Ovary (tissue), 9 donors: Measurements from ENCODE around the gene HDAC11. TPM values are rescaled to one million over a fixed set of nuclear protein-coding genes. Genes with fewer than 3 reads are reported as not detected.
A peak's percentile ranks its signal among the peaks of the same experiment; 100 is the strongest.

Experiments used
- DNase-seq, 5 donors: peaks; one replicate each; pipeline ENCODE4 v3.0.0-alpha.2; 2019 to 2020
- H3K27ac ChIP-seq, 2 donors: fragments of 200-600 bp; one replicate each; pipeline versions ENCODE4 v1.5.1 to v1.8.0; 2019 to 2022
- H3K27me3 ChIP-seq: fragments of 200-600 bp; one replicate; pipeline ENCODE4 v1.8.0; 2022
- H3K36me3 ChIP-seq: fragments of 200-600 bp; sonication (generic); one replicate; pipeline ENCODE4 v1.5.1; 2019
- H3K4me1 ChIP-seq: one replicate; pipeline ENCODE4 v1.8.1; 2013; ENCODE audit warnings: mild to moderate bottlenecking, moderate library complexity; ENCODE audit not compliant: insufficient read depth
- H3K4me3 ChIP-seq: fragments of 200-600 bp; sonication (generic); one replicate; pipeline ENCODE4 v1.5.1; 2017
- H3K9me3 ChIP-seq, 2 donors: fragments of 200-600 bp in 1 of 2; sonication (generic) in 1 of 2; one replicate each; pipeline versions ENCODE4 v1.5.1 to v1.8.1; 2013 to 2019; ENCODE audit warnings: mild to moderate bottlenecking in 1 of 2, moderate library complexity in 1 of 2
- CTCF ChIP-seq, 3 donors: fragments of 450-650 bp in 2 of 3; fragments of 200-600 bp in 1 of 3; IDR thresholded peaks; one replicate each; pipeline versions ENCODE4 v1.5.1 to v1.8.0; 2016 to 2022; ENCODE audit warnings: antibody characterized with exemption in 3 of 3, mild to moderate bottlenecking in 1 of 3
- EP300 ChIP-seq: sonication (generic); formaldehyde crosslinking; IDR thresholded peaks from one replicate; pipeline ENCODE4 v1.6.1; 2017; ENCODE audit warnings: antibody characterized with exemption
- POLR2A ChIP-seq: fragments of 450-650 bp; IDR thresholded peaks from one replicate; pipeline ENCODE4 v1.6.1; 2017; ENCODE audit warnings: antibody characterized with exemption, mild to moderate bottlenecking, moderate library complexity
- WGBS, 3 donors: extraction: QIAGEN DNeasy Blood & Tissue Kit in 1 of 3; methylation state at CpG; one replicate each; pipeline versions ENCODE4 v1.1.5 to v1.1.7; 2013 to 2017; 5-methylcytosine and 5-hydroxymethylcytosine counted together
- intact Hi-C, 4 donors: fragments of 100-400 bp; cut with DNase I; formaldehyde crosslinking; loops; one replicate each; pipeline versions ENCODE4 v1.11.0 to v1.15.1; 2022 to 2023
- polyA plus RNA-seq, 2 donors: library from polyadenylated mRNA; stranded (reverse); fragments of 200-250 nt in 1 of 2; fragments of 350-450 nt in 1 of 2; fragmentation: Illumina TruSeq in 1 of 2; extraction: RNeasy Lipid Tissue Mini Kit (QIAGEN cat#74804) in 1 of 2; gene quantifications; one replicate each; pipeline ENCODE4 v1.2.3, GENCODE V29; 2013 to 2014
- total RNA-seq, 7 donors: library from RNA; depleted of rRNA in 2 of 7; stranded (reverse); fragments of >200 nt in 2 of 7; fragmentation: NEBNext Ultra II Directional in 3 of 7; extraction: Animal tissue kit (Norgen Biotek cat#: 25700) in 3 of 7; gene quantifications; one replicate each; pipeline versions ENCODE4 v1.1.0 to v1.2.4, GENCODE V29; 2016 to 2023
- donor health status: DM: no; HTN: no; CAD: no; lungs with moderate emphysema.
- donor health status: DM: no; HTN: no; CAD: no.
- donor health status: Bipolar disorder and iron deficiency.
- donor health status: DM: yes; HTN: yes; CAD: no.
- donor health status: DM: no; HTN: no; CAD: no.
- donor health status: DM: yes; HTN: yes; CAD: no.

Gene HDAC11
- total and polyA plus RNA-seq, 9 donors: 6.4 to 27.1 (median 19.6) TPM

DNA sequence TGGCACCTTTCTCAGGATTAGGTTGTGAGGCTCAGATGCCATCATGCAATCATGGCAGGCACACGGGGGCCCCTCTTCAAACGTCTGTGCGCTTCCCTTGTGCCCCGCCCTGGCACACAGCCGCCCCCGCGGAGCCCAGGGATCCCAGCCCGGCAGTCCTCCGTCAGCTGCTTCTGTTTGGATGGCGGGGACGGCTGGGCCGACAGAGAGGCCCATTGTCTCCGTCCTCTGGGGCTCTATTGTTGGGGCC lies 849 bp upstream of the HDAC11 start:
- Histone ChIP-seq H3K4me1 (peaks cover 7% of the 10 kb centered on the region), H3K27me3 (no peaks in the 10 kb centered on the region), H3K27ac (peak overlapping the region; percentile 31 to 78), H3K4me3 (peak overlapping the region; percentile 90), H3K9me3 (no peaks in the 10 kb centered on the region), H3K36me3 (no peaks in the 10 kb centered on the region)
- TF ChIP-seq EP300: no peak
- TF ChIP-seq POLR2A: no peak
- TF ChIP-seq CTCF (IDR thresholded peaks at IDR 0.05): no peak
- WGBS, 3 donors: 2% methylated on average over 10 to 13 of the region's 13 CpGs; no CpG with 5 or more reads in 1 of the 3 donors
- DNase-seq: peak in 3 of 5 donors; percentile 54 to 70 (median 70)
- intact Hi-C loops: loop anchor here in 1 of 4 donors (10.0 kb wide), 1 partner anchor 416 kb away; no protein-coding TSS in a partner anchor

DNA sequence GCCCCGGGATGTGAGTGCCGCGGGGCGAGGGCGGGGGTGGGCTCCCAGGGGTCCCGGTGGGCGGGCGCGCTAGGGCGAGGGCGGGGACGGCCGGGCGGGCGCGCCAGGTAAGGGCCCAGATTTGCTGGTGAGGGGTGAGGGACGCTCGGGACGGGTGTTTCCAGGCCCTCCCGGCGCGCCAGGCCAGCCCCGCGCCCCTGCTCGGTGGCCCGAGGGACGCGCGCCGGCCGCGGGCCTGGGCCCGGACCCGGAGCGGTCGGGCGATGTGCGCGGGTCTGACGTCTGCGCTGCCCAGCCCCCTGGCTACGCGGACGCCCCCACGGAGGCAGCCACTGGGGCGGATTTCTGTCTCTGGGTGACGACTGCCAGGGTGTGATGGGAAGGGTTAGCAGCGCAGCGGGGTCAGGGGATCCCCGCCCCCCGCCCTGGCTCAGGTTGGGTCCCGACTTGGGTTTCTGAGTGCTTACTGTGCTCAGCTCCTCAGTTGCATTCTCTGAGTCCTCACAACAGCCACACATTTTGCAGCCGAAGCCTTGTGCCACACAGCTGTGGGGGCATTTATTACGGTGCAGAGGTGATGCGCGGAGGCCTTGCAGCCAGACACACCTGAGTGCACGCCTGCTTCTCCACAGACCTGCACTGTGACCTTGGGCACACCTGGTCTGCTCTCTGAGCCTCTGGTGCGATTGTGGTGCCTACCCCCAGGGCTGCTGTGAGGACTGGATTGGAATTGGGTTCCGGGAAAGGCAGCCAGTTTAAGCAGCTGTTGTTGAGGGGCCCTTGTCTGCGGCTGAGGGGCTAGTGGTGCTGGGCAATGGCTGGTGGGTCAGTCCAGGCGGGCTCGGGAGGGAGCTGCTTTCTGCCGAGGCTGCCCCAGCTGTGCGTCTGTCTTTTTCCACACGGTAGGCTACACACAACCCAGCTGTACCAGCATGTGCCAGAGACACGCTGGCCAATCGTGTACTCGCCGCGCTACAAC lies 523 bp downstream of the HDAC11 start:
- peak overlapping the region; percentile 90 for H3K4me3 ChIP-seq
- H3K27ac ChIP-seq: peak overlapping the region; percentile 50 to 70
- H3K9me3 ChIP-seq: no peaks in the 10 kb centered on the region
- peaks cover 7% of the 10 kb centered on the region for H3K4me1 ChIP-seq
- intact Hi-C loops: no loop called here
- H3K27me3 ChIP-seq: no peaks in the 10 kb centered on the region
- WGBS, 3 donors: 11 to 24% (median 16%) methylated on average over 41 to 70 of the region's 70 CpGs
- no peaks in the 10 kb centered on the region for H3K36me3 ChIP-seq
- TF ChIP-seq EP300 (no peak), CTCF (IDR thresholded peaks at IDR 0.05) (no peak), POLR2A (no peak)
- DNase-seq: peak in 4 of 5 donors; percentile 30 to 68 (median 41)

GRCh38 chr3:13482106-13482690 lies 2.1 kb downstream of the HDAC11 start:
- no peaks in the 10 kb centered on the region for H3K27me3 ChIP-seq
- H3K4me3 ChIP-seq: no peak overlapping the region
- 93 to 95% (median 94%) methylated on average over 10 of the region's 10 CpGs for WGBS, 3 donors
- no peaks in the 10 kb centered on the region for H3K36me3 ChIP-seq
- peak in 1 of 5 donors; percentile 23 for DNase-seq
- H3K9me3 ChIP-seq: no peaks in the 10 kb centered on the region
- H3K4me1 ChIP-seq: peaks cover 7% of the 10 kb centered on the region
- no peak overlapping the region for H3K27ac ChIP-seq
- intact Hi-C loops: no loop called here
- no peak for TF ChIP-seq CTCF (IDR thresholded peaks at IDR 0.05)
- TF ChIP-seq POLR2A: no peak
- no peak for TF ChIP-seq EP300

DNA sequence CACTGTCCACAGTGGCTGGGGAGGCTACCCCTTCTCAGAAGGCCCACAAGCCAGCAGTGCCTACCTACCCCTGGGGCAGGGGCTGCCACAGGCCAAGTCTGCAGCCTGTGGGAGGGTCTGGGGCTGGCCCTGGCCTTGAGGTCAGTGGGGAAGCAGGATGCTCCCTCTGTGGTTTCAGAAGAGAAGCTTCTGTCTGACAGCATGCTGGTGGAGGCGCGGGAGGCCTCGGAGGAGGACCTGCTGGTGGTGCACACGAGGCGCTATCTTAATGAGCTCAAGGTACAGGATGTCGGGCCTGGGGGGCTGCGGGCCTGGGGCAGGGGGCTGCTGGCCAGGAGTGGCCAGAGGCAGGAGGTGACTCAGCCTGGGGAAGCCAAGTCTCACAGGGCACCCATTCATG lies 3.2 kb downstream of the HDAC11 start:
- Histone ChIP-seq H3K27ac (no peak overlapping the region), H3K27me3 (no peaks in the 10 kb centered on the region), H3K36me3 (no peaks in the 10 kb centered on the region), H3K4me1 (peaks cover 7% of the 10 kb centered on the region), H3K9me3 (no peaks in the 10 kb centered on the region), H3K4me3 (no peak overlapping the region)
- DNase-seq: peak in 1 of 5 donors; percentile 28
- intact Hi-C loops: no loop called here
- no peak for TF ChIP-seq EP300
- 66 to 73% (median 71%) methylated on average over 7 of the region's 7 CpGs for WGBS, 3 donors
